GM12875 (cell line): ENCODE data around the gene MYOG.
A peak's percentile ranks its signal among the peaks of the same experiment; 100 is the strongest.

ENCODE experiments used
- H3K4me3 ChIP-seq: one replicate; pipeline ENCODE4 v1.5.1; 2011; ENCODE audit warnings: low read depth, low read length, control low read depth
- CTCF ChIP-seq: IDR thresholded peaks from 2 replicates; pipeline ENCODE4 v1.5.1; 2011; ENCODE audit warnings: low read depth, mild to moderate bottlenecking, control low read depth, inconsistent platforms, low read length, moderate library complexity, borderline replicate concordance; ENCODE audit not compliant: insufficient read depth

Gene MYOG

GRCh38 chr1:203045336-203045735 lies 40.5 kb downstream of the MYOG start:
- TF ChIP-seq CTCF, result no peak

GRCh38 chr1:203044546-203045250 lies 41.1 kb downstream of the MYOG start:
- no peak overlapping the region for H3K4me3 ChIP-seq
- TF ChIP-seq CTCF, result no peak

More at GRCh38 chr1:203045336-203045735, 40.5 kb downstream of the MYOG start:
- H3K4me3 ChIP-seq, result no peak overlapping the region

- no peak for TF ChIP-seq CTCF
- H3K4me3 ChIP-seq, result no peak overlapping the region
Observed at GRCh38 chr1:203043830-203044545, 41.8 kb downstream of the MYOG start.

- H3K4me3 ChIP-seq, result no peak overlapping the region
- no peak for TF ChIP-seq CTCF
Observed at GRCh38 chr1:203041351-203041932, 44.4 kb downstream of the MYOG start.

- no peak overlapping the region for H3K4me3 ChIP-seq
- no peak for TF ChIP-seq CTCF
Observed at GRCh38 chr1:203040513-203041275, 45.1 kb downstream of the MYOG start.

- no peak overlapping the region for H3K4me3 ChIP-seq
Observed at GRCh38 chr1:203039609-203040512, 46.0 kb downstream of the MYOG start.

More at GRCh38 chr1:203039609-203040512, 46.0 kb downstream of the MYOG start:
- peak; percentile 21; the same call in 1 of the 2 replicates for TF ChIP-seq CTCF
